Globus pallidus (tissue), 1 donor: ENCODE data around the gene ABCA13.

ENCODE experiments used
- DNase-seq: peaks from one replicate; pipeline ENCODE4 v3.0.0-alpha.2; 2015; ENCODE audit warnings: low spot score

Gene ABCA13

DNA sequence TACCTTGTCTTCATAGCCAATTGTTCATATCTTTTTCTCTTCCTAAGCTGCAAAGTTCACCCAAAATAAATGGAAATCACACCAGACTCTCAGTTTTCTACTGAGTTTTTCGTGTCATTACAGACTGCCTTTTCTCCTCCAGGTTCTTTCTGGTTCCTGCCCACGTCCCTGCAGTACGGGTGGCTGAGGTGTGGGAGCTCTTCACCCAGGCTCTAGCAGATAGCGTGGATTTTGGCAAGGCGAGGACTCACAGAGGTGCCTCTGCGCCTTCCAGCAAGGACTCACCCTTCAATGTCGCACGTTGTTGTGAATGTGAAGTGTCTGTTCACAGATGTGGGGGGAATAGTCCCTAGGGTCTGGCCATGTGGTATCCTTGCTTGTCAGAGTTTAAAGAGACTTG lies 71.6 kb downstream of the ABCA13 start:
- DNase-seq: no peak

DNA sequence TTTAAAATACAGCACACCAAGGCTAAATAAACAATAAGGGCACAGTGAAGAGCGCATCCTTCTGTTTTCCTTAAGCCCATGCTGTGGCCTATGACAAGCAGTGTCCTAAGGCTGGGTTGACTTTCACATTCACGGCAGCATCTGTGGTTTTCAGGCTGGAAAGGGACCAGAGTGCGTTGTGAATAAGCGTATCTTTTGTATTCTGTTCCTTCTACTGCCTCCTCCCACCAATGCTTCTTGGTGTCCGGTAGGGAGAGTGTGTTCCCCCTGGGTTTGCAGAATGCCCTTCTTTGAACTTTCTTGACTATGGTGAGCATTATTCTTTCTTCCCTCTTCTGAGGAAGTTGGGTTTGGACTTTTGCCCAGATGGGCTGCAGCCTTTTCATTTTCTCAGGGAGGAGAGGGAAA lies 73.6 kb downstream of the ABCA13 start:
- DNase-seq: peak; percentile 51

DNA sequence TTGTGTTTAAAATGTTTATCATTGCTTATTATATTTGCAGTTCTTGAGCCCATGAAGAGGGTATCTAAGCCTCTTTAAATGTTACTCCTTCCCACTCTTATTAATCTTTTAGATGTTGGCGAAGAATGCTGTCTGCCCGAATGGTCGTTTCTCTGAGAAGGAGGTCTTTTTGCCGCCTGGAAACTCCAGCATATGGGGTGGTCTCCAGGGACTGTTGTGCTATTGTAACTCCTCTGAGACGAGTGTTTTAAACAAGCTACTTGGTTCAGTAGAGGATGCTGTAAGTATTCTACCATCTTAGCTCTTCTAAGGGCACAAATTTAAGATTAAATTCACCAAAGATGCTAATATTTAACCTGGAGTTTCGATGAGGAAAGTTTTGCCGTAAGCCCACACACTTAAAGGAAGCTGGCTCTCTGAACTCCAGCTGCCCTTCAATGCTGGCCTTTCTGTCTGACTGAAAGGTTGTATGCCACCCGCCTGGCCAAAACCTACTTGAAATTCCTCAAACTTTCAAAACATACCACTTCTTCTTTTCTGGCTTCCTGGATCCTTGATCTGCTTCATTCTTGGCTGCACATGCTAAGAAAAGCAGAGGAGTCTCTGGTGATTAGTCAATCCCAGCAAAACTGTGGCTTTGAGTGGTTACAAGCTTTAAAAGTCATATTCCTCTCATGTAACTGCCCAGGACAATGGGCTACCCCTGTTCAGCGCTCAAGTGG lies 74.7 kb downstream of the ABCA13 start:
- peak; percentile 19 for DNase-seq

DNA sequence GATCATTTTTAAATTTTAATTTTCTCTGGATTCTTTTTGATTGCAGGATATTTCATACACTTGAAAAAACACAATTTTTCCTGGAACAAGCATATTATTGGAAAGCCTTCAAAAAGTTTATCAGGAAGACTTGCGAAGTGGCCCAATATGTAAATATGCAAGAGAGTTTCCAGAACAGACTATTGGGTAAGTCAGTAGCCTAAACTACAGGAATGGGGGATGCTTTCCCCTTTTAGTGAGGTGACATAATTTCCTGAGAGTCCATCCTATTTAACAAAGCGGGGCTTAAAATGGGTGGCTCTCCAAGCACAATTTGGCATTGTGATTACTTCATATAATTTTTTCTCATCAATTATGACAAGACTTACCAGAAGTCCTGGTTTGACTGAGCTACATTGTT lies 77.9 kb downstream of the ABCA13 start:
- no peak for DNase-seq

DNA sequence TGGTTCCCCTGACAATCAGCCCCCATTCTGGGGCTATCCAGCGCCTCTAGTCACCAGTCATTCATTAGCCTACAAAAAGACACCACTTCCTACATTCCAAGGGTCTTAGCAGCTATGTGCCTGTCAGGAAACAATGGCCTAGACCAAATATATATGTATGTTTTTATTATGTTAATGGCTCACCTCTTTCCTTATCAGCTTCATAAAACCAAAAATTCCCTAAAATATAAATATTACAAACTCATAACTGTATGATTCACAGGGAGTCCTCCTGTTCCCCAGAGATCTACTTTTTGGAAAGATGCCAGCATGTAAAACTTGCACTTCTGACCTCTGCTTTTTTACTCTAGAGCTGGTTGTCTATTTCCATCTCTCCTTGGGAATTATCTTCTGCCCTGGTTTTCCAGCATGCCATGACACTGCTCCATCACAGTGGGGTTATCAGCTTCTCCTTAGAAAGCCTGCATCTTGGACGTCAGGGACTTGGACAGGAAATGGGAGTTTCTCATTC lies 79.2 kb downstream of the ABCA13 start:
- no peak for DNase-seq

DNA sequence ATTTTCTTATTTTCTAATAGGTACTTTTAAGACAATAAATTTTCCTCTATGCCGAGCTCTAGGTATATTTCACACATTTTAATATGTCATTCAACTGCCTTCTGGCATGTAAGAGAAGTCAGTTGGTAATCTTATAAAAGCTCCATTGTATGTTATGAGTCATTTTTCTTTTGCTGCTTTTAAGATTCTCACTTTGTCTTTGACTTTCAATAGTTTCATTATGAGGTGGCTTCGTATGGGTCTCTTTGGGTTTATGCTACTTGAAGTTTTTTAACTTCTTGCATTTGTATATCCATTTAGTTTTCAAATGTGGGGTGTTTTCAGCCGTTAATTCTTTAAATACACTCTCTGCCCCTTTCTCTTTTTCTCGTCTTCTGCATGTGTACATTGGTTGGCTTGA lies 80.5 kb downstream of the ABCA13 start:
- DNase-seq: no peak

DNA sequence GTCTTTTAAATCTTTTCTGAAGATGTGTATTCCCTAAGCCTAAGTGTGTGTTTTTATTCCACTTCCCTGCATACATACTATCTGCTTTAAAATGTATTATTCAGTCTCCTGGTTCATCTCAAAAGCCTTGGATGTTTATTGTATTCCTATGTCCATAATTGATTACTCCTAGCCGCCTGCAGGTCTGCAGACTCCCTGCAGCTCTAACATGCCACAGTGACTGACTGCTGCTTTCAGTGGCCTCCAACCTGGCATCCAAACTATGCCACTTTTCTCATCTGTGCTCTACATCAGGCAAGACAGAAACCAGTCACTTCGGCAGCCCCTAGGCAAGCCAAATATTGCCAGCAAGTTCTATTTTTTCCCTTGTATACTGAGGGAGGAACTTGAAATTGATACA lies 81.7 kb downstream of the ABCA13 start:
- no peak for DNase-seq

DNA sequence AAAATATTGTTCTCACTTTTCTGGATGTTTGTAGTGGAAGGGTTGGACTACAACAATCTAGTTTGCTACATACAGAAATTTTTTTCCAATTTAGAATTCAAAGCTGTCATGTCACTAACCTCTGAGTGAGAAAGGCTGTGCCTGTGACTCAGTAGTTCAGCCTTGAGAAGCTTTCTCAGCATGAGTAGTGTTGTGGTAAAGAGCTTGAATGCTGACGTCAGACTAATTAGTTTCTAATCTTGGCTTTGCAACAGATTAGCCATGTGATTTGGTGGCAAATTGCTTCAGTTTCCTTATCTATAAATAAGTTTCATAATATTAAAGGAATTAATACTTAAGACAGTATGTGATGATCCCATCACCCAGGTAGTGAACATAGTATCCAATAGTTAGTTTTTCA lies 83.8 kb downstream of the ABCA13 start:
- DNase-seq: no peak

DNA sequence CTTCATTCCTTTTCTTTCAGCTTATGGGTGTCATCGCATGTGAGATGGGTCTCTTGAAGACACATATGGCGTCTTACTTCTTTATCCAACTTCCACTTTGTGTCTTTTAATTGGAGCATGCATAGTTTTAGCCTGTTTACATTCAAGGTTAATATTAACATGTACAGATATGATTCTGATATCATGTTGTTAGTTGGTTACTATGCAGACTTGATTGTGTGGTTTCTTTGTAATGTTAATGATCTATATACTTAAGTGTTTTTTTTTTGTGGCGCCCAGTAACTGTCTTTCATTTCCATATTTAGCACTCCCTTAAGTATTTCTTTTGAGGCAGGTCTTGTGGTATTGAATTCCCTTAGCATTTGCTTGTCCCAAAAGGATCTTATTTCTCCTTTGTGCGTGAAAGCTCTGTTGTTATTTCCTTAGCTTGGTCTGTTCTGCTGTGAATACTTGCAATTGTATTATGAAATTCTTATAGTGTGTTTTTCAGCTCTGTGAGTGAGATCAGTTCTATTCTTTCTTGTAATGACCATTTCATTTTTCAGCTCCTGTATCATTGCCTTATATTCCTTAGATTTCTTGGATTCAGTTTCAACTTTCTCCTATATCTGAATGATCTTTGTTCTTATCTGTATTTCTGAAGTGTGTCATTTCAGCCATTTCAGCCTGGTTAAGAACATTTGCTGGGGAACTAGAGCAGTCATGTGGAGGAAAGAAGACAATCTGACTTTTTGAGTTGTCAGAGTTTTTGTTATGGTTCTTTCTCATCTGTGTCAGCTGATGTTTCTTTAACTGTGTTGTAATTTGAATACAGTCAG lies 88.4 kb downstream of the ABCA13 start:
- DNase-seq: no peak

DNA sequence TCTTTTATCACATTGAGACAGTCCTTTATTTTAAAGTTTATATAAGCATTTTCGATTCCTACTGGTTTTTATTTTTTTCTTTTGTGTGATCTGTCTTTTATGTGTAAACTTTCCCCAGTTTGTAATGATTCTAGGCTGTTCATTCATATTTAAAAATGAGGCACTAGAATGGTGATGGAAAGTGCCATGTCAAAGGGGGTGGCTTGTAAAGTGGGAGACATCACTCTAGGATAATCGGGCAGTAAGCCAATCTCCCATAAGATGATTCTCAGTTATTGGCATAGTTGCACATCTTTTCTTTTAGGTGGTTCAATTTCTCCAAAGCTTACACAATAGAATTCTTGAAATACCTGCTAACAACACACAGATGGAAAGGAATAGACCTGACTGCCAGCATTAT lies 90.4 kb downstream of the ABCA13 start:
- no peak for DNase-seq

DNA sequence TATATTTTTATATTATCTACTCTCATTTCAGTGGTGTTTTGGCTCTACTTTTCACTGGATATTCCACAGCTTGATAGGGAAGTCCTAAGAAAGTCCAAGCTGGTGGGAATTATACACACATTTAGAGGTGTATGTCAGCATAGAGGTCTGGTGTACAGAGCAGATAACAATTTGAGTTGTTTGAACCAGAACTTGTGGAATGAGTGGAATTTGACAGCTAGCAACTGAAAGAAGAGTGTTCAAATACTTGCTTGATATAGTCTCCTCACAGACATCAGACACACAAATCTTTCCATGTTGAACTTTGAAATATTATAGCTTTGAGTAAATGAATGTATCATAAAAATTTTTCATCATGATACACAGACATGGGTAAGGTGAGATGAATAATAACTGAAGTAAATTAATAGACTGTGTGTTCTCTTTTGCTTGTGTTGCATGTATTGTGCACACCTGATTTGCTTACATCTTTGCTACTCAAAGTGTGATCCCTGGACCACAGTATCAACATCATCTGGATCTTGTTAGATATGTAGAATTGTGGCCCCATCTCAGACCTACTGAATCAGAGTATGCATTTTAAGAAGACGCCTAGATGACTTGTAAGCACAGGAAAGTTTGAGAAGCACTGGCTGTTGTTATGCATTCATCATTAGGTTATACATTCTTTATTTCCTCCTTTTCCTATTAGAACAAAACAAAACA lies 91.5 kb downstream of the ABCA13 start:
- DNase-seq: no peak

DNA sequence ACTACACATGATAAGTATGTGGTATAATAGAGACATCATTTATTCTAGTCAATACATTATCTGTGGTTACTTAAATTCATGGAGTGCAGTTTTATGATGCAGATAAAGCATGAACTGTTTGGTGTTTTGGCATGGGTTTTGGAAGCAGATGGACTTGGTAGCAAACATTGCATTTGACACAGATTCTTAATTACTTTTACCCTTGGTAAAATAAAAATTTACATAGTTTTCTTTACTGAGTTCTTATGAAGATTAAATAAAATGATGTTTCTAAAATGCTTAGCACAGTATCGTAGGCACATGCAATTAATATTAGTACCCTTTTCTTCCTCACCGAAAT lies 92.0 kb downstream of the ABCA13 start:
- DNase-seq: no peak

DNA sequence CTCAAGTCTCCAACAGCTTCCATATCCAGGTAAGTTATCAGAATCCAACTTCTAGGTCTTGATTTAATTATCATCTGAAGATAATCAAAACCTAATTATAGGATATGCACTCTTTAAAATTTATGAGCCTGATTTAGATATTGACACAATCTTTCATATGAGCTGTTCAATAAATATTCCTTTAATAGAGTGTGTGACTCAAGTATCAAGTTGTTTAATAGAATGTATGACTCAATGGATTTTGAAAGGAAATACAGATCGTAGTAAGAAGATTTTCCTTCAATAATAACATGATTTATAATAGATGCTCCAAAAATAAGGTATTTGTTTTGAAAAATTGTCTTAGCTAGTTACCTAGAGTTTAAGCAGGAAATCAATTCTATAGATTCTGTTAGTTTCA lies 97.8 kb downstream of the ABCA13 start:
- DNase-seq: no peak

DNA sequence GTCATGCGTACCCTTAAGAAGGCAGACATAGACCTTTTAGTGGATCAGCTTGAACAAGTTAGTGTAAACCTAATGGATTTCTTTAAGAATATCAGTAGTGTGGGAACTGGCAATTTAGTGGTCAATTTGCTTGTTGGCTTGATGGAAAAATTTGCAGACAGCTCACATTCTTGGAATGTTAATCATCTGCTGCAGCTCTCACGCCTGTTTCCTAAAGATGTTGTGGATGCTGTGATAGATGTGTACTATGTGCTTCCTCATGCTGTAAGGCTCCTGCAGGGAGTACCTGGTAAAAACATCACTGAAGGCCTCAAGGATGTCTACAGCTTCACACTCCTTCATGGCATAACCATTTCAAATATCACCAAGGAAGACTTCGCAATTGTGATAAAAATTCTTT lies 103.4 kb downstream of the ABCA13 start:
- no peak for DNase-seq

DNA sequence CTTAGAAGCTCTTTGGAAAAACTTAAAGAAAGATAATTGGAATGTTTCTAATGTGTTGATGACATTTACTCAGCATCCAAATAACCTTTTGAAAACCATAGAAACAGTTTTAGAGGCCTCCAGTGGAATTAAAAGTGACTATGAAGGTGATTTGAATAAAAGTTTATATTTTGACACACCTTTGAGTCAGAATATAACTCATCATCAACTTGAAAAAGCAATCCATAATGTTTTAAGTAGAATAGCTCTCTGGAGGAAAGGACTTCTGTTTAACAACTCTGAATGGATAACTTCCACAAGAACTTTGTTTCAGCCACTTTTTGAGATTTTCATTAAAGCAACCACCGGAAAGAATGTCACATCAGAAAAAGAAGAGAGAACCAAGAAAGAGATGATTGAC lies 108.2 kb downstream of the ABCA13 start:
- DNase-seq: no peak

DNA sequence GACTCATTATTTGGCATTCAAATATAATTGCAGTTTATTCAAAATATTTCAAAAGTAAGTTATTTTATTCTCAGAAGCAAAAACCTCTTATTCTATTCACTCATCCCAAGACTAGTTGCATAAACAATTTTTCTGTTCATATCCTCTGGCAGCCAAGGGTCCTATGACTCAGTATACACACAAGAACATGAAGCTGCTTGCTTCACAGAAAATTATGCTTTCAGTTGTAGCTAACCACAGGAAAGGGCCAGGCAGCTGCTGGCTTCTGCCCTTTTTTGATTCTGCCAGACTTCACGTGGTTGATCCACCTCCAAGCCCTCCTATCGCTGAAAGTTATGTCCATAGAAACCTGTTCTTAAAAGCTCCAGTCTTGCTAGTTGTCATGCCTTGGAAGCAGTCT lies 108.8 kb downstream of the ABCA13 start:
- DNase-seq: no peak

DNA sequence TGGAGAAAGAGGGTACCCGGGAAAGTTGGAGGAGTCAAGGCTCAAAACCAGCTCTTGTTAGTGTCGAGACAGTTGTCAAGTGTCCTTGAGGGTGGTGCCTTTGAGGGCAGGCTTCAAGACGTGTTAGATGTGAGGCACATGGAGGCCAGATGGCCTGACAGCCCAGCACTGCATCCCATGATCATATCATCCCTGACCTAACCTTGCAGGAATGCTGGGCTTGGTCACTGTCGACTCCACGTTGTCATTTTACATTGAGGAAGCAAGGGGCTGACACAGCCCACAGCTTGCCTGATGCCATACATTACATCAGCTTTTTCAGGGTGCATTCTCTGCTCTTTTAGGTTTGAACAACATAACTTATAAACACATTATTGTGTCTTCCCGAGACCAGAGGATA lies 114.1 kb downstream of the ABCA13 start:
- no peak for DNase-seq

DNA sequence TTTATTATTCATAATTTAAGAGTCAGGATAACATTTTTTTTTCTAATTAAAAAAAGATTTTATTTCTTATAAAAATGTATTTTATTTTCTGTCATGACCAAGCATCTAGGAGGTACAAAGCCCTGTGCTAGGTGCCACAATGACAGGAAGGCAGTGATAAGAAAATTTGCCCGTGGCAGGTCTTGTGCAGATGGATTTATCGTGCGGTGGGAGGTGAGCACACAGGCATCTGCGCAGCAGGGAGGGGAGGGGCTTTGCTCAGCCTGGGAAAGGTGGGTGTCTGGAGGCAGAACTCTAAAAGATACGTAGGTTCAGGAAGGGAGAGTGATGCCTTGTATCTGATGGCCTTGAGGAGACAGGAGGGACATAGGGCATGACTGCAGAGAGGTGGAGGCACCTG lies 115.6 kb downstream of the ABCA13 start:
- no peak for DNase-seq

DNA sequence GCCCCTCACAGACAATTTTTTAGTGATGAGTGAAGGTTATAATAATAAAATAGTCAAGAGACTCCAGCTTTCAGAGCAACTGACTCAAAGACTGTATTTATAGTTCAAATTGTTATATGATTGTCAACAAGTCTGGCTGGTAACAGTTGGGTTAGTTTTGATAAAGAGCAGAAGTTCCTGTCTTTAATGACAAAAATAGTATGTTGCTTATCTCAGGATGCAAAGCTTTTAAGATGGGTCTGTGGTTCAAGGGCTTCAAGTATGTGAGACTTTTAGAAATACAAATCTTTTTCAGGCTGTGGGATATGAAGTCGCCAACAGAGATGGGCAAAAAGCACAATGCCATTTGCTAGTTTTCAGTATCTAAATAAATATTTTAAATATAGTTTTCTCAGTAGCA lies 118.4 kb downstream of the ABCA13 start:
- DNase-seq: no peak

DNA sequence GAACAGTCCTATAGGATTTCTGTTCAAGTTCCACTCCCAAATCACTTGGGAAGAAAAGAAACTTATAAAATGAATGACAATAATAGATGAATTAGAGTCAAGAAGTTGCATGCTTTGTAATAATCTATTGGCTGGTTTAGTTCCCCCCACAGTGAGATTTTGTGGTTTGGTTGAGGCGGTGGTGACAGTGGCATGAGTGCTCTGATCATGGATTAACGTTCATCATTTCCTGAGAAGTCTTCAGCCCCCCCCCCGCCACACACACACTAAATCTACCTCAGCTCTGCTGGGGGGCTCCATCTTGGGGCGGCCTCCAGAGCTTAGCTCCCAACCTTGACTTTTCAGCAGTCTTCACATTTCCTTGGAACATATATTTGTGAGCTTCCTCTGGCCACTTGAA lies 121.7 kb downstream of the ABCA13 start:
- DNase-seq: no peak

DNA sequence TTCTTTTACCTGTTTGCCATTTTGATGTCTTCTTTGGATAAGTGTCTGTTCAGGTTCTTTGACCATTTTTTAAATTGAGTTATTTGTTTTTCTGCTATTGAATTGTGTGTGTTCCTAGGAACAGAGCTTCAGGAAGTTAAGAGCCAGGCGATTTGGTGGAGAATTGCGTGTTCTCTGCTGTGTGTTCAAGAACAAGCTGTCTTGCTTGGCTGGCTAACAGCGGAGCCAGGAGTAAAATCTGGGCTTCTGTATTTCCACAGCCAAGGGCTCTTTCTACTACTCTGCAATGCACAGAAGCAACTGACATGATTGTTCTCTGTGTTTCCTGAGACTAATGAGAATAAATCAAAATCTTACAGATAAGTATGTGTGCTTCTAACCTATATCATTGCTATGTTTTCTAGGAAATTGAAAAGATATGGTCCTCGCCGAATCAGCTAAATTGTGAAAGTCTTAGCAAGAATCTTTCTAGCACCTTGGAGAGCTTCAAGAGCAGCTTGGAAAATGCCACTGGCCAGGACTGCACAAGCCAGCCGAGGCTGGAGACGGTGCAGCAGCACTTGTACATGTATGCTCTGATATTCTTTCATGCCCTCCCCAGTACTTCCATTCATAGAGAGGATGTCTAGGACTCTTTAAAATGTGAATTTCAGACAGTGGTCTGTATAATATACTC lies 124.2 kb downstream of the ABCA13 start:
- DNase-seq: no peak

DNA sequence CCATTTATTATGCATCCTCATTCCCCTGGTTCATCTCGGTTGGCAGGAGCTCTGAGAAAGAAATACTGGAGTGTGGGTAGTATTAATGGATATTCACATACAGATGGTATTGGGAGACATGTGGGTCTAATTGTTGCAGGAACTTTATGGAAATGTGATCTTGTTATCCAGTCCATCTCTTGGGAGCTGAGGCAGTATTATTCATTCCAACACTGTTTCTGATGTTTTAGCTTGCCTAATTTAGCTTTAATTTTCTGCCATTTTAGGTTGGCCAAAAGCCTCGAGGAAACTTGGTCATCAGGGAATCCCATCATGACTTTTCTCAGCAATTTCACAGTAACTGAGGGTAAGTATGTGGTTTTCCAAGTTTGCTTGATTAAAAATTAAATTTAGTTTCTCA lies 125.7 kb downstream of the ABCA13 start:
- no peak for DNase-seq
